Right forelimb (tissue), 1 donor: Measurements from ENCODE around the gene PGPEP1.
A peak's percentile ranks its signal among the peaks of the same experiment; 100 is the strongest.

Experiments used
- DNase-seq: peaks from one replicate; pipeline ENCODE4 v3.0.0-alpha.2; 2018

PGPEP1 gene

DNA sequence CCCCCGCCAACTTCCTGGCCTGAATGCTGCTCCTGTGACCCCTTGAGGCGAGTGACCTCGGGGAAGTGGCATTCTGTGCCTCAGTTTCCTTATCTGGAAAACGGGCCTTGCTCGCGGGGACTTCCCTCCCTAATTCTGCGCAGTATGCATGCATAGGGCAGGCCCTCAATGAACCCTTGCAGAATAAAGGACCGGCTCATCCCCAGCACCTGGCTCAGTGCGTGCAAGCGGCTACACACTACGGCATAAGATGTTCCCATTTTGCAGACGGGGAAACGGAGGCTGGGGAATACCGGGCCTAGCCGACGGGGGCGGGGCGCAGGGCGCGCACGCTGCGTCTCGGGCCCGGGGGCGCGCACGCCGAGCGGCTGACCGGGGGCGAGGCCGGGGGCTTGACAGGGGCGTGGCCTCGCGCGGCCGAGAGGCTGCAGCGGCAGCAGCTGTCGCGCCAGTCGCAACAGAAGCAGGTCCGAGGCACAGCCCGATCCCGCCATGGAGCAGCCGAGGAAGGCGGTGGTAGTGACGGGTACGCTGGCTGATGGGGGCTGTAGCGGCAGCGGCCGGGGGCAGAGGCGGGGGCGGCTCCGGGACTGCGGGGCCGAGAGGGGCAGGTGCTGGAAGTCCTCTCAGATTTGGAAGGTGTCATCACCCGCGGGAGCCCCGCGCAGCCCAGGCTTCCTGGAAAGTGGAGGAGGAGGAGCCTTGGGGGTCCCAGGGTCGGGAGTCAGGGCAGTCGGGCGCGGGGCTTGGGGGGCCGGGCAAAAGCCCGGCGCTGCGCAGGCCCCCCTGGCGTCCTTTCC, at the start of gene PGPEP1:
PGPEP1 (plus strand) TSS at position 409 of the 800 bp plus-strand sequence; CDS start at position 493, 84 bp downstream.
- DNase-seq: peak; percentile 84

GRCh38 chr19:18291019-18291524, 49.3 kb upstream of the PGPEP1 start:
- DNase-seq: no peak

DNA sequence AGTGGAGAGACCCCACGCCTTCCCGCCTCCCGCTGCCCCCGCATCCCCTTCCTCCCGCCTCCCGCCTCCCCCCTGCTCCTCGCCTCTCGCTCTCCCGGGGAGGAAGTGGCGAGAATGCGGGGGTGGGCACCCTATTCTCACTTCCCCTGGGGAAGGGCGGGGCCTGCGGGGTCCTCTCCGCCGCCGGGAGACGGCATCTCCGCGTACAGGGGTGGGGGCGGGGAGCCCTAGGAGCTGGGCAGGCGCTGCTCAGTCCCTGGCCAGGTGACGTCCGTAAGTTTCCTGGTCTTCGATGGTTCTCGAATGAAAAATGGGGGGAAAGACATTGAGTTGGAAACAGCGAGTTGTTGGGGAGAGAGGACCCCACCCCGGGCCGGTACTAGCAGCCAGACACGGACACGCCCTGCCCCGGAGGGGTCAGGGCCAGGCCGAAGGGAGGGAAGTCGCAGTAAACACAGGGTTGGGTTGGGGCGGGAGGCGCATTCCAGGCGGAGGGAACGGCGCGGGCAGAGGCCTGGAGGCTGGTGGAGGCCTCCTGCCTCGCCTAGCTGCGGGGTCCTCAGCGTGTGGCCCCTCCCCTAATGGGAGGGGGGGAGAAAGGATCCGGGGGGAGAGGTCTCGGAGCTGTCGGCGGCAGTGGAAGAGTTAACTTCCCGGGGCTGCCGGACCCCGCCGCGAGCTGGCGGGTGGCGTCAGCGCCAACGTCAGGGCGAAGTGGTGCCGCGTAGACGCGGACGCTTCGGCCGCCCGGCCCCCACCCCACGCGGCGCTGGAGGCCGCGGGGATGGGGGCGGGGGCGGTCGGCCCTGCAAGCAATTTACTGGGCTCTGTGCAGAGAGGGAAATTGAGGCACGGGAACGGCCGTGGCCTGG, 48.6 kb upstream of the PGPEP1 start:
- DNase-seq: peak; percentile 90

GRCh38 chr19:18292462-18292809, 48.0 kb upstream of the PGPEP1 start:
- no peak for DNase-seq

DNA sequence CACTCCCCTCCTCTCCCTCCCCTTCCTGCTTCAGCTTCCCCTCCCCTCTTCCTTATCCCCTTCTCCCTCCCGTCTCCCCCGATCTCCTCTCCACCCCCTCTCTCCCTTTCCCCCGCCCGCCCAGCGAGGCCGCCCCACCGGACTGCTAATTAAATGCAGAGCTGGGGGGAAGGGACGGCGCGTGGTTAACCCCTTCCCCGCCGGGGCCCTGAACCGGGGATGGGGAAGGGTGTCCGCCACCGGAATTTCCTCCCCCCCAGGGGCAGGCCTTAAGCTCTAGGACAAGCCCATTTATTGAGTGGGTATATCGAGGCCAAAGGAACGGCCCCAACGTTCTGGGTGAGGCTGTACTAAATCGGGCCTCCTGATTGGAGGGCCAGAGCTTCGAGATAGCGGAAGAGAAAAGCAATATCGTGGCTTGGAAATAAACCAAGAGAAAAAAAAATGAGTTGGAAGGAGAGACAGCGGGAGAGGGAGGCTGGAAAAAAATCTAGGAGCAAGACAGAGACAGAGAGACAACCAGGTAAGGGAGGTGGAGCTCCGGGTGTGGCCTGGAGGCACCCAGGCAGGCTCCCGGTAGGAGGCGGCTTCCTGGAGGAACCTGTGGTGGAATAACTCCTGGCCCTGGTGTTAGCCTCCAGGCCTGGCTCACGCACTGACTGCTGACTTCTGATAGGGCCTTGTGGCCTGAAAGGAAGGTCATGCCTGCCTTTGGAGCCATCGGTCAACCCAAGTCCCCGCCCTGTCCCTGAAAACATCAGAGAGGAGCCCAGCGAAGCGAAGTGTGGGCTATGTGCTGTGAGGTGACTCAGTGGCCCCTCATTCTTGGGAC, 47.4 kb upstream of the PGPEP1 start:
- DNase-seq: peak; percentile 90

GRCh38 chr19:18293642-18294466, 46.5 kb upstream of the PGPEP1 start:
- no peak for DNase-seq

DNA sequence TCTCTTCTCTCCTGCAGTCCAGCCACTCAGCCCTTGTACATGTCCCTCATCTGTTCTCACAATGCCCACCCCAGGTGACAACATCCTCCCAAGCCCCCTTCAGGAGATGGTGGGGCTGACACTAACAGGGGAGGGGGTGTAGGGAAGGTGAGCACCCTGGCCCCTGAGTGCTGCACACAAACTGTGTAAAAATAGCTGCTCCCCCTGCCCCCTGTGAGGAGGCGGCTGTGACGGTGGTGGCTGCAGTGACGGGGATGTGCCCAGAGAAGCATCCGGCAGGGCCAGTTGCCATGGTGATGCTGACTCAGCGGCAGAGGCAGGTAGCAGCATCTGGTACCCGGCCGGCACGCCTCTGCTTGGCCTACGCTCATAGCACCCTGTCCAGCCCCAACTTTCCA, 45.9 kb upstream of the PGPEP1 start:
- no peak for DNase-seq

DNA sequence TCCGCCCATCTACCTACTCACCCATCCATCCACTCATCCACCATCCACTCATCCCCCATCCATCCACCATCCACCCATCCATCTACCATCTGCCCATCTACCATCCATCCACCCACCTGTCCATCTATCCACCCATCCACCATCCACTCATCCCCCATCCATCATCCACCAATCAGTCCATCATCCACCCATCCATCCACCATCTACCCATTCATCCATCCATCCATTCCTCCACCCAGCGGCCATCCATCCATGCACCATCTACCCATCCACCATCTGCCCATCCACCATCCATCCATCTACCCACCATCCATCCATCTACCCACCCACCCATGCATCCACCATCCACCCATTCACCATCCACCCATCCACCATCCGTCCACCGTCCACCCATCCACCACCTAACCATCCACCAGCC, 45.4 kb upstream of the PGPEP1 start:
- no peak for DNase-seq

GRCh38 chr19:18297308-18297707, 43.1 kb upstream of the PGPEP1 start:
- DNase-seq: no peak

DNA sequence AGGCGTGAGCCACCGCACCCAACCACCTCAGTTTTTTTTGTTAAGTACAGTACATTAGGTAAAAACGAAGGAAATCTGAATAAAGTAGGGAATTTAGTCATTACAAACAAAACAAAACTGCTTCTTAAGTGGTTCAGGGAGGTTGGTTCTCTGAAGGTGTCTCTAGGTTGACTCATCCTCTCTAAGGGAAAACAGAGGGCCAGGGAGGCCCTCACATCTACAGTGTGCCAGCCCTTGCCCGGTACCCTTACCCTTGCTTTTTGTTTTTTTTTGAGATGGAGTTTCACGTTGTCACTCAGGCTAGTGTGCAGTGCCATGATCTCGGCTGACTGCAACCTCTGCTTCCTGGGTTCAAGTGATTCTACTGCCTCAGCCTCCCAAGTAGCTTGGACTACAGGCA, 41.8 kb upstream of the PGPEP1 start:
- DNase-seq: no peak

DNA sequence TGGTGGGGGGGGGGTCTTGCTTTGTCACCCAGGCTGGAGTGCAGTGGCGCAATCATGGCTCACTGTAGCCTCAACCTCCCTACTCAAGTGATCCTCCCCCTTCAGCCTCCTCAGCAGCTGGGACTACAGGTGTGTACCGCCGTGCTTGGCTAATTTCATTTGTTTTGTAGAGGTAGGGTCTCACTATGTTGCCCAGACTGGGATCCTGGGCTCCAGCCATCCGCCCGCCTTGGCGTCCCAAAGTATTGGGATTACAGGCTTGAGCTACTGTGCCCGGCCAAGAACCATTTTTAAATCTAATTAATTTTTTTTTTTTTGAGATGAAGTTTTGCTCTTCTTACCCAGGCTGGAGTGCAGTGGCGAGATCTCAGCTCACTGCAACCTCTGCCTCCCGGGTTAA, 40.7 kb upstream of the PGPEP1 start:
- no peak for DNase-seq

DNA sequence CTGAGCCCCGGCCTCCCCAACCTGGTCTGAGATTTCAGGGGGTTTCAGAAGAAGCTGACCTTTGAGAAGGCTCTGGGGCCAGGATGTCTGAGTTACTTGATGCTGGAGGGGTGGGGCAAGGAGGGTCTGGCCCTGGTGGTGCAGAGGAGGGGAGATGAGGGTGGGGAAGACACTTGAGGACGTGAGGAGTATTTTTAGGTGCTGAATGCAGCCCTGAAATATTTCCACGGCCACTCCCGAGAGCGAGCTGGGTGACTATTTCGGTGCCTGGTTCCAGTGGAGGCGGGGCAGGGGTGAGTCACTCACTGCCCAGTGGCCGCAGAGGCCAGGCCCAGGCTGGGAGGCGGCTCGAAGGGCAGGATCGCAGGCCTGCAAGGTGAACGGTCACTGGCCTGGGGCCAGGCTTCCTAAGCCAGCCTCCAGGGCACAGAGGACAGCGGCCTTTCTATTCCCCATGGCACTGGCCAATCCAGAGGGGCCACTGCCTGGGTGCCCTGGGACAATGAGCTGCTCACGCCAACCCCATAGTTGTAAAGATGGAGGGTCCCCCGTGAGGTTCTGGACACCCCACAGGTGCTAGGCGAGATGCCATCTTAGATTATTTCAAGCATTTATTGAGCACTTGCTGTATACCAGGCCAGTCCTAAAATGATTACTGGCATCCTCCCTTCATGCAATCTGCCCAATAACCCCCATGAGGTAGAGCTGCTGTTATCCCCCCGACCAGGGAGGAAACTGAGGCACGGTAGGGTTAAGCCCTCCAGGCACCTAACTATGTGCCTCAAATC, 39.3 kb upstream of the PGPEP1 start:
- DNase-seq: no peak

GRCh38 chr19:18301718-18302111, 38.7 kb upstream of the PGPEP1 start:
- DNase-seq: no peak

DNA sequence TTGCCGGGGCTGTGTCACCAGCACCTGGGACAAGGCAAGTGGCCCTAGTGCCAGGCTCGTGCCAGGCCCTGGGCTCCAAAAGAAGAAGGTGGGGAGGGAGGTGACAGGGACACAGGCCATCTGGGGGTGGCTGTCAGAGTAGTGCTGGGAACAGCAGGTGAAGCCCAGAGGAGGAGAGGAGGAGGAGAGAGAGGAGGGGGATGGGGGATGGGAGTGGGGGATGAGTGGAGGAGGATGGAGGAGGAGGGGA, 36.3 kb upstream of the PGPEP1 start:
- no peak for DNase-seq

DNA sequence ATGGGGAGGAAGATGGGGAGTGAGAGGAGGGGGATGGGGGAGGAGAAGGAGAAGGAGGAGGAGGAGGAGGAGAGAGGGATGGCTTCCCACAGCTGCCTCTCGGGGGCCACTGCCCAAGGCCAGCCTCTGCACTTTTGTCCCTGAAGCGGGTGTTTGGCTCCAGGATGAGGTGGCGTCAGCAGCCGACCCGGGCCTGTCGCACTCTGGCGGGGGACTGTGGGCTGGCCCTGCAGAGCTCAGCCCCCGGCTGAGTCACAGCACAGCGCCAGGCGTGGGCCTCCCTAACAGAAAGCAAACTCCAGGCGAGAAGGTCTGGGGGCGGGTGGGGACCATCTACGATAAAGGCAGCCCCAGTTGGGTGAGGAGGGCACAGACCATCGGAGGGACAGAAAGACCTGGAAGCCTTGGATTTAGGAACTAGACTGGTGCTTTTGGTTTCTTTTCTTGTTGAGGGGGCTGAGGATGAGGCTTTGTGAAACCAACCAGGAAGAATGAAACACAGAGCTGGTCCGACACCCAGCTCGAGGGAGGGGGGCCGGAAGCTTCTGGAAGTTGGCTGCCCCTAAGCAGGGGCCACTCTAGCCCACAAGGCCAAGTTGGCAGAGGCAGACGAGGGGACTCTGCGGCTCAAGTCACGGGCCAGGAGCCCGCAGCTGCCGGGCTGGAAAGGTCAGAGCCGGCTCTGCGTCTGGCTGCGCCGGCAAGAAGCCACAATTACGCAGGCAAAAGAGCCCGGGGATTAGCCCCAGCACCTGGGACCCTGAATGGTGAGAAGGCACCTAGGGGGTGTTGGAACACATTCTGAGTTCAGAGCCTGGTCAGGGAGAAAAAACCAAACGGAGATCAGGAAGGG, 35.7 kb upstream of the PGPEP1 start:
- DNase-seq: peak; percentile 88

- DNase-seq: no peak
Observed at GRCh38 chr19:18306209-18306887, 34.0 kb upstream of the PGPEP1 start.

GRCh38 chr19:18306888-18307260, 33.5 kb upstream of the PGPEP1 start:
- no peak for DNase-seq

DNA sequence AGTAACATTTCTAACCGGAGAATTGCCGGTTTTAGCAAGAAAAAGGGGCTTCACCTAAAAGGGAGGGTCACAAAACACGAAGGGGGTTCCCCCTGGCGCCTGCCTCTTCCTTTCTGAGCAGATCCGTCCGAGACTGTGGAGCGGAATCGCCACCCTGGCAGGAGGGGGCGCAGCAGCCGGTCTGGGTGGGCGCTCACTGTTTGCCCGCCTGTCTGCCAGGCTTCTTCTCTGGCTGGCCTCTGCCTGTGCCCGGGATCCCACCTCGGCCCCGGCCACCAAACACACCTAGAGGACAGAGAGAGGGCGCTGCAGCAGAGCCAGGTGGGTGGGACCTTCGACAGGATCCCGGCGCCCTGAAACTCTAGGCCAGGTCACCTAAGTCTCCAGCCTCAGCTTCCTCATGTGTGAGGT, 33.1 kb upstream of the PGPEP1 start:
- no peak for DNase-seq

- DNase-seq: no peak
Observed at GRCh38 chr19:18308051-18308947, 32.1 kb upstream of the PGPEP1 start.
